Measurements from ENCODE around the gene XPO6. TPM values are rescaled to one million over a fixed set of nuclear protein-coding genes. Genes with fewer than 3 reads are reported as not detected.
"Not testable (repeated sequence)": the region's sequence is repeated elsewhere in the genome, so short reads cannot be mapped to it uniquely, and the experiment has no call there.

XPO6 gene
- total RNA-seq, 1 experiment from 2014 or later, result 188 TPM

DNA sequence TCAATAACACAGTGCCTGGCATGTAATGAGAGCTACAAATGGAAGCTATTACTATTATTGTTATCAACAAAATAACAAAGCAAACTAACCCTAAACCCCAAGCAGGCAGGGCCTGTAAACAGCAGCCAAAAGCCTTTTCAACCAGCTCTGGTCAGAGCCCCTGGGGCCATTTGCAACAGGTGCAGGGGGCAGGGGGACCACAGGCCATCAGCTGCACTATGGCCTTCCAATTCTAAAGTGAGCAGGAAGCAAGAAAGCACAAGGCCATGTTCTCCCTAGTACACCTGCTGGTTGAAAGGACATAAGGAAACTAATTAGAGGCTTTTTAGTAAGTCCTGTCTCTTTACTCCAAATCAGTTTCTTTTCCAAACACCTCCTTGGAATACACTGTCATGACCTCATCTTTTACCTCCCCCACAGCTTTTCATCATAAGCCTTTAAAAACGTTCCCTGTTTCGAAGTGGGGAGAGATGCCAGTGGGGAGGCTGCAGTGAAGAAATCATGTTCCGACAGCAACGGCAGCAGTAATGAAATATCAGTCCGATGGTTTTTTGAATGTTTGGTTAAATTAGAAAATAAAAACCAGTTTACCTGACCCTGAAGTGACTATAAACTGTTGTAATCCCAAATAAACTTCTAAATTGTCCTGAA lies 79.9 kb downstream of the XPO6 start:
- H3K27me3 ChIP-seq (ENCODE audit: control insufficient read depth, insufficient read depth, low read length), result no peaks in the 10 kb centered on the region
- no peak overlapping the region for H3K4me3 ChIP-seq (ENCODE audit: insufficient read depth, low read depth, low read length)
- DNase-seq, result no peak
- peaks cover 32% of the 10 kb centered on the region for H3K36me3 ChIP-seq (replicated peaks; ENCODE audit: control insufficient read depth, insufficient read depth, low read length)

DNA sequence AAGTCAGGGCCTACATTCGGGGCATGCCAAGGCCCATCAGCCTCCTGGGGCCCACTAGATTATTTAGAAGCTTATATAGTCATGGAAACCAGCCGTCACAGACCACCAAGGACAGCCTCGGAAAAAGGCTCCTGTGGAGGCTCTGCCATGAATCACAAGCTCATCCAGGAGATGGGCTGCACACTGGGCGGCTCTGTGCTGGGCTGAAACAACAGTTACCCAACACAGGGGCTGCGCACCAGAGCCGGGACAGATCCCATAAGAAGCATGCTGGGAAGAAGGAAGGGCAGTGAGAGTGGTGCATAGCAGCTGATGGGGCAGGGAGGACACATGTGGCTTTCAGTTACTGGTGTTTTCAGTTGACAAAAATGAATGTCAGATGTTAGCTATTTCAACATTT lies 80.6 kb downstream of the XPO6 start:
- H3K36me3 ChIP-seq (replicated peaks; ENCODE audit: control insufficient read depth, insufficient read depth, low read length), result peaks cover 36% of the 10 kb centered on the region
- H3K4me3 ChIP-seq (ENCODE audit: insufficient read depth, low read depth, low read length), result no peak overlapping the region
- H3K27me3 ChIP-seq (ENCODE audit: control insufficient read depth, insufficient read depth, low read length), result no peaks in the 10 kb centered on the region
- DNase-seq, result no peak

- no peak overlapping the region for H3K4me3 ChIP-seq (ENCODE audit: insufficient read depth, low read depth, low read length)
- no peaks in the 10 kb centered on the region for H3K27me3 ChIP-seq (ENCODE audit: control insufficient read depth, insufficient read depth, low read length)
- DNase-seq, result no peak
- peaks cover 38% of the 10 kb centered on the region for H3K36me3 ChIP-seq (replicated peaks; ENCODE audit: control insufficient read depth, insufficient read depth, low read length)
Observed at GRCh38 chr16:28130099-28131088, 81.4 kb downstream of the XPO6 start.

DNA sequence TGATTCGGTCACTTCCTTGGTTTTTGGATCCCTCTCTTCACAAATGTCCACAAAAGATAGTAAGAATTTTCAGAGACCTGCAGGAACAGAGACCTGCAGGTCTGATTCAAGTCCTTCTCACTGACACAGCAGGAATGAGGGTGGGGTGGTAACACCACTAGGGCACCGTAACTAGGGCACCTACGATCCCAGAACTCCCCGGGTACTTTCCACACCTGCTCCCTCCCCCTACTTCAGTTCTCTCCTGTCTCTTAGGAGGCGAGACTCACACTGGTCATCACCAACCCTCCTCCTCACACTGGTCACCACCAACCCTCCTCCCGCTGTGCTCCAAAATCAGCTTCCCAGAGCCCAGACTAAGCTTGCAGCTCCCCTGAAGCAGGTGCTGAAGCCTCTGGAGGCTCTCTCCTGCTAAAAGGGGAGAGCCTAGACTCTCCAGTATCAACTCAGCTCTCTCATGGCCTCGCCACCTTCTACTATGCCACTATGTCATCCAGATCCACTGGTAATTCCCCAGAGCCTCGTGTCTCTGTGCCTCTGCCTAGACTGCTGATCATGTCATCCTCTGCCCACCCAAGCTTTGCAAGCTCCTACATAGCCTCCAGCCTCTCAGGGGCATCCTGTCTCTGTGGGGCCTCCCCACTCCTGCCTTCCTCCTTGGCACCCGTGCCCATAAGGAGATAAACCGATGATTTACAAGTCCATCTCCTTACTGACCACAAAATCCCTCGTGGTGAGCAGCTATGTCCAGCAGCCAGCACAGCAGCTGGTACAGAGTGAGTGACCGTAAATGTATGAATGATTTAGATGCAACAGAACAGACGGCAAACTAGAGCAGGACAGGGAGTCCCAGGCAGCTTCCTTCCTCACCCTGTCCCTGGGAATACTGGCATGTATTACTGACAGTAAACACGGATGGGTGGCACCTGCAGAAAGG lies 84.8 kb downstream of the XPO6 start:
- no peak for DNase-seq
- Histone ChIP-seq H3K4me3 (ENCODE audit: insufficient read depth, low read depth, low read length) (no peak overlapping the region), H3K36me3 (replicated peaks; ENCODE audit: control insufficient read depth, insufficient read depth, low read length) (peaks cover 35% of the 10 kb centered on the region), H3K27me3 (ENCODE audit: control insufficient read depth, insufficient read depth, low read length) (no peaks in the 10 kb centered on the region)

GRCh38 chr16:28125592-28125991 lies 86.2 kb downstream of the XPO6 start:
- Histone ChIP-seq H3K36me3 (replicated peaks; ENCODE audit: control insufficient read depth, insufficient read depth, low read length) (peaks cover 36% of the 10 kb centered on the region), H3K4me3 (ENCODE audit: insufficient read depth, low read depth, low read length) (no peak overlapping the region), H3K27me3 (ENCODE audit: control insufficient read depth, insufficient read depth, low read length) (no peaks in the 10 kb centered on the region)
- no peak for DNase-seq

DNA sequence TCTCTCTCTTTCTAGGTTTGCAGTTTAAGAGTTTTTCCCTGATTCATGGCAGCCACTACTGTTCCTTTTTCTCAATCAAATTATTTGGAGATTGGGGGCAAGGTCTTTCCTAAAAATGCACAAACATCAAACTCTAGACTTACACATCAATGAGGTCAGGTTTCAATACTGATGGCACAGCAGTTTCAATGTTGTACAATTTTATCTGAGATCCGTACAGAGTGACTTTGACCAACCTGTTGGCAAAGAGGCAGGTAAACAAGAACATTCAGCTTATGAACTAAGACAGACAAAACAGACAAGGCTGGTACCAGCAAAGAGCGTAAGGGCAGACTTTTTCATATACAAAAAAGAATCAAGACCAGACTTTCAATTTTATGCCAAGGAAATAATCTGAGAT lies 90.2 kb downstream of the XPO6 start:
- H3K27me3 ChIP-seq (ENCODE audit: control insufficient read depth, insufficient read depth, low read length), result no peaks in the 10 kb centered on the region
- H3K36me3 ChIP-seq (replicated peaks; ENCODE audit: control insufficient read depth, insufficient read depth, low read length), result peaks cover 29% of the 10 kb centered on the region
- no peak overlapping the region for H3K4me3 ChIP-seq (ENCODE audit: insufficient read depth, low read depth, low read length)
- no peak for DNase-seq

DNA sequence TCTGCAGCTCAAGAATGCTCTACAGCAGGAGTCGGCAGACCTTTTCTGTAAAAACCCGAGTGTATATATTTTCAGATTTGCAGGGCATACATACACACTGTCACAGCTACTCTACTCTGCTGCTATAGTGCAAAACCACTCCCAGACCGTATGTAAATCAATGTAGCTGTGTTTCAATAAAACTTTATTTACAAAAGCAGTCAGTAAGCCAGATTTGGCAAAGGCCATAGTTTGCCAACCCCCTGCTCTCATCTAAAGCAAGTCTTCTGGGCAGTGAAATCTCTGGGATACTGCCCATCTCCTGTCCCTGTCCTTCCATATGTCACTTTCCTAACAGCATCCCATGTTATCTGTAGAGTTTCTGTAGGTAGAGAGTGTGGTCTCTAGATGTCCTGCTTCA lies 91.0 kb downstream of the XPO6 start:
- H3K4me3 ChIP-seq (ENCODE audit: insufficient read depth, low read depth, low read length), result no peak overlapping the region
- H3K36me3 ChIP-seq (replicated peaks; ENCODE audit: control insufficient read depth, insufficient read depth, low read length), result peaks cover 30% of the 10 kb centered on the region
- no peak for DNase-seq

GRCh38 chr16:28118637-28119036 lies 93.1 kb downstream of the XPO6 start:
- no peak for DNase-seq
- Histone ChIP-seq H3K27me3 (ENCODE audit: control insufficient read depth, insufficient read depth, low read length) (no peaks in the 10 kb centered on the region), H3K36me3 (replicated peaks; ENCODE audit: control insufficient read depth, insufficient read depth, low read length) (peaks cover 28% of the 10 kb centered on the region), H3K4me3 (ENCODE audit: insufficient read depth, low read depth, low read length) (no peak overlapping the region)

More for the DNA sequence above, 91.0 kb downstream of the XPO6 start:
- H3K27me3 ChIP-seq (ENCODE audit: control insufficient read depth, insufficient read depth, low read length), result no peaks in the 10 kb centered on the region

GRCh38 chr16:28117168-28117565 lies 94.6 kb downstream of the XPO6 start:
- Histone ChIP-seq H3K4me3 (ENCODE audit: insufficient read depth, low read depth, low read length) (no peak overlapping the region), H3K36me3 (replicated peaks; ENCODE audit: control insufficient read depth, insufficient read depth, low read length) (peaks cover 30% of the 10 kb centered on the region), H3K27me3 (ENCODE audit: control insufficient read depth, insufficient read depth, low read length) (no peaks in the 10 kb centered on the region)
- DNase-seq, result no peak

DNA sequence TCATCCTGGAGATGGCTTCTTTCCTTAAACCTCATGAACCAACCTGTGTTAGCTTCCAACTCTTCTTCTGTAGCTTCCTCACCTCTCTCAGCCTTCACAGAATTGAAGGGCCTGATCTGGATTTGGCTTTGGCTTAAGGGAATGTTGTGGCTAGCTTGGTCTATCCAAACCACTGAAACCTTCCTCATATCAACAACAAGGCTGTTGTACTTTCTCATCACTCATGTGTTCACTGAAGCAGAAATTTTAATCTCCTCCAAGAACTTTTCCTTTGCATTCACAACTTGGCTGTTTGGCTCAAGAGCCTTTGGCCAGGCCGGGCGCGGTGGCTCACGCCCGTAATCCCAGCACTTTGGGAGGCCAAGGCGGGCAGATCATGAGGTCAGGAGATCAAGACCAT lies 95.9 kb downstream of the XPO6 start:
- H3K27me3 ChIP-seq (ENCODE audit: control insufficient read depth, insufficient read depth, low read length); H3K4me3 ChIP-seq (ENCODE audit: insufficient read depth, low read depth, low read length); DNase-seq: not testable (repeated sequence)
- H3K36me3 ChIP-seq (replicated peaks; ENCODE audit: control insufficient read depth, insufficient read depth, low read length), result peaks cover 31% of the 10 kb centered on the region

GRCh38 chr16:28112908-28113307 lies 98.9 kb downstream of the XPO6 start:
- no peak for DNase-seq
- Histone ChIP-seq H3K36me3 (replicated peaks; ENCODE audit: control insufficient read depth, insufficient read depth, low read length) (peaks cover 40% of the 10 kb centered on the region), H3K4me3 (ENCODE audit: insufficient read depth, low read depth, low read length) (no peak overlapping the region), H3K27me3 (ENCODE audit: control insufficient read depth, insufficient read depth, low read length) (no peaks in the 10 kb centered on the region)

DNA sequence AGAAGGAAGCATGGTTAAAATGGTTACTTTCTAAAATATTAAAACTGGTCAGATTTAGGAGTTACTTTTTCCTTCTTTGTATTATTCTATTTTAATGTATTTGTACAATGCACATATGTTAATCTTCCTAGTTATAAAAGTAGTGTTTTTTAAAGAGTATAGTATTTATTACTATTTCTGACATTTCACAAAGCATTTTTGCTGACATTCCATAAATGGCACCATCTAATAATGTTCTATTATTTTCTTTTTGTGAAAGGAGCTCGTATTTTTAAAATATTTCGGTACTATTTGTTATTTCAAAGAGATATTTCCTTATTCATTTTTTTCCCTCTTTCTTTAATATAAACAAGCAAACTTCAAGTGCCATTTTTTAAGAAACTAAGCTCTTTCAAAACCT lies 100.8 kb downstream of the XPO6 start:
- H3K4me3 ChIP-seq (ENCODE audit: insufficient read depth, low read depth, low read length), result no peak overlapping the region
- no peak for DNase-seq
- H3K36me3 ChIP-seq (replicated peaks; ENCODE audit: control insufficient read depth, insufficient read depth, low read length), result peaks cover 46% of the 10 kb centered on the region
- H3K27me3 ChIP-seq (ENCODE audit: control insufficient read depth, insufficient read depth, low read length), result no peaks in the 10 kb centered on the region

GRCh38 chr16:28110479-28110878 lies 101.3 kb downstream of the XPO6 start:
- Histone ChIP-seq H3K36me3 (replicated peaks; ENCODE audit: control insufficient read depth, insufficient read depth, low read length) (peaks cover 46% of the 10 kb centered on the region), H3K4me3 (ENCODE audit: insufficient read depth, low read depth, low read length) (no peak overlapping the region), H3K27me3 (ENCODE audit: control insufficient read depth, insufficient read depth, low read length) (no peaks in the 10 kb centered on the region)
- no peak for DNase-seq

- DNase-seq, result no peak
- peaks cover 47% of the 10 kb centered on the region for H3K36me3 ChIP-seq (replicated peaks; ENCODE audit: control insufficient read depth, insufficient read depth, low read length)
Observed at GRCh38 chr16:28110074-28110473, 101.7 kb downstream of the XPO6 start.

More at GRCh38 chr16:28110074-28110473, 101.7 kb downstream of the XPO6 start:
- Histone ChIP-seq H3K4me3 (ENCODE audit: insufficient read depth, low read depth, low read length) (no peak overlapping the region), H3K27me3 (ENCODE audit: control insufficient read depth, insufficient read depth, low read length) (no peaks in the 10 kb centered on the region)
